SIG-M5 (cell line): ENCODE measurements around the gene SLC22A12.

Experiments used
- DNase-seq: peaks from one replicate; lab custom pipeline; 2025; lab: John Stamatoyannopoulos, UW

Gene SLC22A12

DNA sequence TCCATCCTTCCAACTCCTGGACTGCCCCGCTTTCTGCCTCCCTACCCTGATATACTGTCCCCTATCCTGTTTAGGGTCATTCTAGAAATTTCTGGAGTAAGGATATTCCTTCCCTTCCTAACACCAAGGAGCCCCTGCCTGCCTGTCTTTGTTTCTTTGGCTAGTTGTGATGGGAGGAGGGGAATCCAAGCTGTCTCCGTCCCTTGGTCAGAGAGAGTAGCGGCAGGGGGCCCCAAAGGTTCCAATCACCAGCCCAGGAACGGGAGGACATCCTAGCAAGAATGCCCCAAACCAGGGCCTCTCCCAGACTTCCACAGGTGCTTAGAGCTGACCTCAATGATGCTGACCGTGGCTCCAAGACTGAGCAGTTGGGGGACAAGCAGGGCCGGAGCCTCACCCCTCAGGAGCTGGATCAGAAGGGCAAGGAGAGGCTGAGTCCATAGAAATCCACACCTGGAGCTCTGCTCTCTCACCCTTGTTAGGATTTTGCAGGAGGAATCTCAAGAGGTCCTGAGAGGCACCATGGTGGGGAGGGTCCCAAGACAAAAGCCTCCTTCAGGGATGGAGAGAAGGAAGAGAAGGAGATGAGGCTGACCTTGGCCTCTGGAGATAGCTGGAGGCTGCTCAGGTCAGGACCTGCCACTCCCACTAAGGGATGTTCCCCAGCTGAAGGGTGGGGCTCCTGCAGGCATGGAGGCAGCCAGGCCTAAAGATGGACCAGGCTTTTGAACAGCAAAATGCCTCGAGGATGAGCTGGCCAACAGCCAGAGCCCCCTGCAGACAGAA lies 13.6 kb downstream of the SLC22A12 start:
- no peak for DNase-seq

DNA sequence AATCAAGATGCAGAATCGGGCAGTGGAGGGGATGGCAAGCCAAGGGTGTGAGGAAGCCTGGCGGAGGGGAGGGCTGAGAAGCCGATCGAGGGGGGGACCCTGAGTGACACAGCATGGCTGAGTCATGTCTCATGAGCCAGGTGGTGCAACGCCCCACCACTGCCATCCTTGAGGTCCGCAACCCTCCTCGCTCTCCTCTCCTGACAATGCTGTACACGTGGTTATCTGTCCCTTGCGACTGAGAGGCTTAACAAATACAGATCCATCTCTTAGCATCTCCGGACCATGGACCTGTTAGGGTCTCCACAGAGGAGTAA lies 14.2 kb downstream of the SLC22A12 start:
- no peak for DNase-seq

DNA sequence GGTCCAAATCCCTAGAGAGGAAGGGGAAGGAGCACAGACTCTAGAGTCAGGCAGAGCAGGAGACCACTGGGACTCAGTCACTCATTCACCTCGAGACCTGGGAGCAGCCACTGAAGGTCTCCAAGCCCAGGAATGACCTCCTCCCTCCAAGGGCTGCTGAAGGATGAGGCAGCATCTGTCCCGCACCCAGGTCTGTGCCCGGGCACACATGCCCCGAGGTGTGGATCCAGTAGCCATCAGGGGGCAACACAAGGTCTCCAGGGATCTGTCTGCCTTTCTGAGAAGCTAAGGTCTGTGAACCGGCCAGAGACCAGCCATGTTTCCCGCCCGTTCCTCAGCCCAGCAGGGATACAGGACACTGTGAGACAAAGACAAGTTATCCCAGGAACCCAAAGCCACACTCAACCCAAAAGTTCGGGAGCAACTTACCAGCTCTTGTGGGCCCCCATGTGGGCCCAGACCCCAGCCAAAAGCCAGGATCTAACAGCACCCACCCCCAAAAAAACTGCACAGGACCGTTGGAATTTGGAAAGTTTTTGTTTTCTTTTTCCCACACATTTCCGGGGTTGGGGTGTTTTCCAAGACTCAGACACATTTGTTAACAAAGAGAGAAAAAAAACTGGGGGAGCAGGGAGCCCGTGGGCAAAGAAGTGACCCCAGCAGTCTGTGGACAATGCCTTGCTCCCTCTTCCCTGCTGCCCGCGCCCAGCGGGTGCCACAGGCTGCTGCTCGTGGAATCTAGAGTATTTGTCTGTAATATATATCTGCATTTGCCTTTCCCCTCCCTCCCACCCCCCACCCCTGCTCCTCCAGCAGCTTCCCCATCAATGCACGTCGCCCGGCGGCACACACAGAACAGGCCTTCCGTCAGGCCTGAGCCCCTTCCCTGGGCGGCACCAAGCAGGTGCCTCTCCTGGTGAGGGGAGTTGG lies 14.9 kb downstream of the SLC22A12 start:
- no peak for DNase-seq

DNA sequence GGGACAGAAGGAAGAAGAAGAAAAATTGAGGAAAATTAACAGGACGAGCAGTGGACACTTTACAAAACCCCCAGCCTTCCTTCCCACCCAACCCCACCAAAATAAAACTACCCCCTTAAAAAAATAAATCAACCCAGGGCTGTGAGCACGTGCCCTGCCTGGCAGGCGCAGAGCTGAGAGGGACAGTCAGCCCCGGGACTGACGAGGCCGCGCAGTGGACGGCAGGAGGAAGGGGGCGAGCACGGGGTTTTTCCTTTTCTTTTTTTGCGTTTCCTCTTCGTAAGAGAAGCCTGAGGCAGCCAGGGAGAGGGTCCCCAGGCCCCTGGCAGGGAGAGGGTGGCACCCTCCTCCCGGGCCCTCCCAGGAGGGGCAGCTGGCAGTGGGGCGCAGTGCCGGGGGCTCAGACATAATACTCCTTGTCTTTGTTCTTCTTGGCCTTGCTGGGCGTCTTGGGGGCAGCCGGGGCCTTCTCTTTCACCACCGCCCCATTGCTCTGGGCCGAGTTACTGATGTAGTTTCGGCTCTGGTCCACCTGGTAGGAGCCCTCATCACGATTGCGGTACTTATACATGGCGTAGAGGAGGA lies 15.9 kb downstream of the SLC22A12 start:
- no peak for DNase-seq

DNA sequence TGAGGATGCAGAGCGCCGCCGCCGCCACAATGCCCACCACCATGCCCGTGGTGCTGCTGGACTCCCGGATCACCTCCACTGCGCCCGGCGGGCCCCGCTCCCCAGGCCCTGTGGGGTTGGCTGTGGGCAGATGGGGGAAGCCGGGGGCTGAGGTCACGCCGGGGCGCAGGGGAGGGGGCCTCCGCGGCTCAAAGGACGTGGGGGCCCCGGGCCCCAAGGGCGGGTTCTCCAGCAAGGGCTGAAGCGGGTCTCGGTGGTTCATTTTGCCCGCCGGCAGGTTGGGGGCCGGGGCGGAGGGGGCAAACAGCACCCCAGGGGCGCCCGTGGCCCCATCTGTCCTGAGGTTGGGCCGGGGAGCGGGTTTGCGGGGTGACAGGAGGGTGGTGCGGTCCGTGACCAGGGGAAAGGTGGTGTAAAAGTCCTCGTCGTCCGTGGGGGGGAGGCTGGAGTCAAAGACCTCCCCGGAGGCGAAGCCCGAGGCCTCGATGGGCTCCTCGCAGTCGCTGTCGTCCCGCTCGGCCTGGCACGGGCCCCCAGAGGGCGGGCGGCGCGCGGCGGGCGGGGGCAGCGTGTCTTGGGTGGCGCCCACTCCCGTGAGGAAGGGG lies 16.5 kb downstream of the SLC22A12 start:
- DNase-seq: no peak

DNA sequence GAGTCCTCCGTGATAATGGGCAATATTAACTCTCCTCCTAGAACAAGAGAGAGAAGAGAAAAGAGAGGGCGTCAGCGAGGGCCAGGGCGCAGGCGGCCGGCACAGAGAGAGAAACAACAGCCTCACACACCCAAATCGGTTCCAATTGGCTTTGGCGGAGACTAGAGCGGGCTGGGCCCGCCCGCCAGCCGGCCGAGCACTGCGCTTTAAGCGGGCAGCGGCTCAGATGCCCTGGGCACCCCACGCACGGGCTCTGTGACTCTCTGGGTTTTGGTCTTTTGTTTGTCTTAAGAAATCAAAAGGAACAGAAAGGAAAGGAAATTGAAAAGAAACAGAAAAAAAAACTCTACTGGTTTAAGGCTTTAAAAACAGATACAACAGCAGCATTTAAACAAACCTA lies 17.0 kb downstream of the SLC22A12 start:
- DNase-seq: no peak

DNA sequence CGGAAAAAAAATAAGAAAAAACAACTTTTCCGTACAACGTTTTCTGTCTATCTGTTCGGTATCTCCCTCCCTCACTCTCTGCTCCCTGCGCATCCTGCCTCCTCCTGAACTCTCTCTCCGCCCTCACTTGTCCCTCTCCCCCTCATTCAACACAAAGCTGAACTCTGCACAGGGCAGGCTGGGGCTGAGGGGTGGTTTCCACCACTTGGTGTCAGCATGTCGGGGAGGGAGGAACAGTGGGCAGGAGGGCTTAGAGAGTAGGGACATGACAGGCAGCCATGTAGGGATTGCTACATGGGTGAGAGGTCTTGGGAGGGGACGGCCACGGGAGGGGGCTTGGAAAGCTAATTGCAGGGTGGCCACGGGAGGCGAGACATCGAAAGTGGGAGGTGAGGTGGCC lies 17.6 kb downstream of the SLC22A12 start:
- no peak for DNase-seq

DNA sequence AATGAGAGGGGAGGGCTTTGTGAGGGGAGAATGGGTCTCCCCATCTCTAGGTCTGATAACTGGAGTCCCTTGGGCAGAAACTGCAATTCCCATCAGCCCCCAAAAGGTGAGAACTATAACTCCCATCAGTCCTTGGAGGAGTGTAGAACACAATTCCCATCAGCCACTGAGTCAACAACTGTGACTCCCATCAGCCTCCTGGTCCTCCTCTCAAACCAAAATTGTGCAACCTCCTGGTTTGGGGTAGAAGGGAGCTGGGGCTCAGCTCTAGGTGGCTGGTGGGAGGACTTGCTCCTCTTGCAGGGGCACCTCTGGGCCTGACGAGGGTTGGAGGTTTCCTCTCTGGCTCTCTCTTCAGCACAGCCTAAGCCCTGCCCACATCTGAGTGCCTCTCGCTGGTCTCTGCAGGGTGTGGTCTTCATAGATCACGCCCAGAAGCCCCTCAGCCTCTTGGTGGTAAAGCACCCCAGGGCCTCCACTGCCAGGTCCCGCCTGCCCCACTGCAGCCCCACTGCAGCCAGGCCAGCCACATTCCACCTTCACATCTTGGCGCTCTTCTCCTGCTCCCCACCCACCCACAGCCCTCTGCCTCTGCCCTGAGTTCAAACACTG lies 18.5 kb downstream of the SLC22A12 start:
- DNase-seq: no peak

DNA sequence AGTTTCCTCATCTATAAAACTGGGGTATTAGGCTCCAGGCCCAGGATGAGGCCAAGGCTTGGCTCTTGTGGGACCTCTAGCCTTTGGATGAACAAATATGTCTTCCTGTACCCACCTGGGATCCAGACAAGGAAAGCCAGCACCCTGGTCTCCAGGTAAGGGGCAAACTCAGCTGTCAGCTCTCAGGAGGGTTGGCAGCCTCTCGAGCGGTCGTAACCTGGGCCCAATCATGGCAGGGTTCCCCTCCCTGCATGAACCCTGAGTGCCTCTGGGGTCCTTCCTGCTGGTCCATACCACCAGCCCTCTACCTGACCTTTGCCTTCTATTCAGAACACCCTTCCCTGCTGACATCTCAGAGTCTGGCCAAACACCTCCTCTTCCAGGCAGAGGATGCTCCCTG lies 19.6 kb downstream of the SLC22A12 start:
- no peak for DNase-seq

DNA sequence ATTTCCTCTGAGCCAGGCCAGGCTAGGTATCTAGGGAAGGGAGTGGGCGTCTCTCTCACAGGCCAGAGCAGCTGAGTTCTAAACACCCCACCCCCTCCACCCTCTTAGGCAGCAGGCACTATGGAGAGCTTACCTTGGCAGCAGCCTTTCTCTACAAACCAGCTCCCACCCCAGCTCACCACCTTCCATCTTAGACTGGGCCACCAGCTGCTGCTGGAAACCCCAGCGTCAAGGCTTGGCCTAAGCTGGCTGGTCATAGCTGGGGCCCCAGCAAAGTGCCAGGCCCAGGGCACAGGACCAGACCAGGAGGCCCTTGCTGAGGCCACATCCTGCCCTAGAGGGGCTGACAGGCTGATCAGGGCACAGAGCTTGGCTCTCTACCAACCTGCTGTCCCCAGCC lies 20.2 kb downstream of the SLC22A12 start:
- DNase-seq: no peak

DNA sequence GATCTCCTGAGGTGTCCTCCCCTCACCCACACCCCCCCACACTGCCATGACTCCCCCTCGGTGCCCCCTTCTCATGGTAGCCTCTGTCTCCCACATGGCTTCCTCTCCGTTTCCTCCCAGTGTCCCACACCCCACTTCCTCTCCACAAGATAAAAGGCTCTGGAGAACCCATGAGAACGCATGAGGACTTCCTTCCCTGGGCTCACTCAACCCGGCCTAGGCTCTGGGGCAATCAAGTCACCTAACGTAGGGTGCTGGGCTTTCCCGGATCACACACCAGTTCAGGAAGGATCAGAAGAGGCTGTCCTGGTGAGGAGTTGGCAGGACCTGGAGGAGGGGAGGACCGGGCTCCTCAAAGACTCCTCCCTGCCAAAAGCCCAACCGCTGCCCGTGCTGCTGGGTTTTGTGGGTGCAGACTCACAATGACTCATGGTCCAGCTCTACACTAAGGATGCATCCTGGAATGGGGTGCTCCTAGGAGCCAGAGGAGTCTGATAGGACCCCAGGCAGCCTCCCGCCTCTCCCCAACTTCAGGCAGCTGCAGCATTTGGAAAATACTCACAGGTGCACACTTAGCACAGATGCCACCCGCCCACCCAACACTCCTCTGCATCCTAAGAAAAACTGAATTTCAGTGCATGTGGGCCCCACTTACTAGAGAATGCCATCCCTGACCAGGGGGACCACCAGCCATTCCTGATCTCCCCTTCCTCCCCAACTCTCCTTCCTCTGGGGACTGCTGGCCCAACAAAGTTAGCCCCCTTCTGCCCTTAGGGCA lies 21.0 kb downstream of the SLC22A12 start:
- DNase-seq: no peak

DNA sequence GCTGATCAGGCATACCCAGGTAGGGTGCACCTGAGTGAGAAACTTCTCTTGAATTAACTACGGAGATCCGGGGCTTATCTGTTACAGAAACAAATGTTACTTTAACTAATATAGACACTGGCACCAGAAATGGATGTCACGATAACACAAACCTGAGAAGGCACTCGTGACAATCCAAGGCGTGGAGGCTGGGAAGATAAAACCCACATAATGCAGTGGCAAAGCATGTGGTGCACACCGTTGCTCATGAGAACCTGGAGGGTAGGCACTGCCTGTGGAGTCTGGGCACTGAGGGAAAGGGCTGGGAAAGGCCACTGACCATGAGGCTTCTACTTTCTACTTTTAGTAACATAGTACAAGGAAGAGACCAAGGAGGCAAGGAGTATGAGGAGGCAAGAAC lies 22.6 kb downstream of the SLC22A12 start:
- DNase-seq: no peak

DNA sequence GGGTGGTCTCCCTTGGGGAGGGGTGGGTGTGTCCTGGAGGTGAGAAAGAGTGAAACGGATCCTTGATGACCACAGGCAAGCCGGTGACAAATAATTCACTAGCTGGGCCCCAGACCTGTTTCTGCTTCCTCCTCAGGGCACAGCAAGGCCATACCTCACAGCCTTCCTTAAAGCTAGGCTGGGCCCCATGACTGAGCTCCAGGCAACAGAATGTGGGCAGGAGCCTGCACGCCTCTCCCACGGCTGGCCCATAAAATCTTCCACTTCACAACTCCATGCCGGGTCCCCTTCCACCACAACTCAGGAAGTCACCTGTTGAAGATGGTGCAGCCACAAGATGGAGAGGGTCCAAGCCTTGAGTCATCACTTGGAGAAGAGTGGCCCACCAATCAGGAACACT lies 23.9 kb downstream of the SLC22A12 start:
- no peak for DNase-seq

DNA sequence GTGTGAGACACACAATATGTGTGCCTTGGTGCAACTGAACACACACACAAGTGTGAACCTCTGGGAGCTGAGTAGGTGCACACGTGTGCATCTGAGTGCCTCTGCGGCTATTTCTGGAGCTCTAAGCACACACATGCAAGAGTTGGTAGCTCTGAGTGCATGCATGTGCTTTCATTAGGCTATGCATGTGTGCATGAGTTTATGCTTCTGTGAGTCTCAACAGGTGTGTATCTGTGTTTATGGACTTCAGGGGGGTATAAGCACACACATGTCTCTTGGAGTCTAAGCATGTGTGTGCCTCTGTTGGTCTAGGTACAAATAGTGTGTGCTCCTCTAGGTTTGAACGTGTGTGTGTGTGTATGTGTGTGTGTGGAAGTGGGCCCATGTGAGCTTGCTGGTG lies 25.8 kb downstream of the SLC22A12 start:
- no peak for DNase-seq

DNA sequence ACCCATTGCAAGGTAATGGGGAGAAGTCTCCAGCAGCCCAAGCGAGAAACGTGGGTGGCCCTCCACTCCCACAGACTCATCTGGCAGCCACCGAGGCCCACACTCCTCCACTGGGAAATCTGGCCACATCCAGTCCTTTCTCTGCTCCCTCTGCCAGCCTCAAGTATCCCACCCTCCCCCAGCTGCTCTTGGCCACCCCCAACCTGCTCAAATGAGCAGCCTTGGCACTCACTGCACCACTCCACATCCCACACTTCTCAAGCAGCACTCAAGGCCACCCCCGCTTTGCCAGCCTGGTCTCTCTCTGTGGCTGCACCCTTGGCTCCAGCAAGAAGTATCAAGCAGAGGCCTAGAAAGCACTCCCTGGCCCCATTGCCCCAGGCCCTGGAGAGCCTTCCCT lies 28.2 kb downstream of the SLC22A12 start:
- DNase-seq: no peak

DNA sequence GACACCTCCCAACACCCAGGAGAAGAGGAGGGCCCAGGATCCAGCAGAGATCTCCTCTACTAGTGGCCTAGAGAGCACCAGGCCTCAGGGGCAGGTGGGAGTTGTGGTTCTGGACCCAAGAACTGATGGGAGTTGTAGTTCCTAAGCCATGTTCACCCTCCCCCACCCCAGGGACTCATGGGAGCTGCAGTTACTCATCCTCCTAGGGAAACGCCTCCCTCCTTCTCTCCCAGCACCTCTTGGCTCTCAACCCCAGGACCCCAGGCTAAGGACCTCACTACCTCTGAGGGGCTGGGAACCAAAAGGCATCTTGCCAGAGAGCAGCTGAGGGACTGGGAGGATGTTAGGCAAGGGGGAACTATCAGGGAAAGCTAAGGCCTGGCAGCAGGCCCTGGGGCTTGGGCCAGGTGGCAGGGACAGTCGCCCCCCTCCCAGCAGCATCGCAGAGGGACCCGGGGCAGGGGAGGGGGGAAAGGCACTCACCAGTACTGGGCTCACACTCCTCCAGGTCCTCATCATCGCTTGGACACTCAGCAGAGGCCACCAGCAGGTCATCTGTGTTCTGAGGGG lies 28.9 kb downstream of the SLC22A12 start:
- DNase-seq: no peak

DNA sequence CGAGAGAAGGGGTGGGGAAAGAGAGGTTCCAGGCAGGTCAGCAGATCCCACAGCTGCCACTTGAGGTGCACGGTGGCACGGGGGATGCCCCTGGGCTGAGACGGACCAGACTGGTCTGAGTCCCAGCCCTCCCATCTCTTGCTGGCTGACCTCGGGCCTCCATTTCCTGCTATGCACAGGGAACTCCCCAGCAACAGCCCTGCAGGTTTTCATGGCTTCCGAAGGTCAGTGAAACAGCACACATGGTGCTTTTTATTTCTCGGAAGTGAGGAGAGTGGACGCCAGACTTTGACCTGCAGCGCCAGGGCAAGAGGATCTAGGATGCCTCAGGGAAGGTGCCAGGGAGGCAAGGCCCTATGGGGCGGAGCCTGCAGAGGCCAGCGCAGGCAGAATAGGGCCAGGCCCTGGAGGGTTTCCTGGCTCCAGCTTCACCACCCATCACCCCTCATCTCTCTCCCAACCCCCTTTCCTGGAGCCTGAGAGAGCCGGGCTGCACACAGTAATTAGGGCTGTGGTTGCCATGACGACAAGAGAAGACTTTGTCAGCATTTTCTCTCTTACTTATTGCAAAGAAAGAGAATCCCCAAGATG lies 29.5 kb downstream of the SLC22A12 start:
- no peak for DNase-seq

DNA sequence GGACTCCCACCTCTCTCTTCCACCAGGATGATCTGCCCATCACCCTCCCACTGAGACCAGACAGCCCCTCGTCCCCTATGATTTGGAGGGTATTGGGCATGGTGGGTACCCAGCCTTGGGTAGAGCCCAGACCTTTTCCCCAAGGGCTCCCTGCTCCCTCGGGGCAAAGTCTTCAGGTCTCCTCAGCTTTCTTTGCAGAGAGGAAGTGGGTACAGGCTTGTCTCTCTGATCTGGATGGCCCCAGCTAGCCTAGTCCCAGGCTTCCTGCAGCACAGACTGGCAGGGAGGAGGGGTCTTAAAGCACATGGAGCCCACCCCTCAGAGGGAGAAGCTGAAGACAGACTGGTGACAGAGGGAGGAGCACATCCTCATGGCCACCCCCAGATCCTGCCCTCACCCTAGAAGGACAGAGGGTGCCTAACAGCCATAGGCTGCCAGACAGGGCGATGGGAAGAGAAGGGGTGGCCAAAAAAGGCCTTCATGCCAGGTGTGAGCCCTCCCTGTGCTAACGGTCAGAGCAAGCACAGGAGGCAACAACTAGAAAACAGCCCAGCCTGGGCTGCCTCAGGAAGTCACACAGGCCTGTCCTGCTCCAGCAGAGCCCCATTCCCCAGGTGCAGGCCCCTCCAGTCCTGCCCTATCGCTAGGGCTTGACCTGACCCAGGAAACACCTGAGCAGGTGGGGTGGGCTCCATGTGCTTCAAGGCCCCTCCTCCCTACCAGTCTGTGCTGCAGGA lies 30.4 kb downstream of the SLC22A12 start:
- DNase-seq: no peak

DNA sequence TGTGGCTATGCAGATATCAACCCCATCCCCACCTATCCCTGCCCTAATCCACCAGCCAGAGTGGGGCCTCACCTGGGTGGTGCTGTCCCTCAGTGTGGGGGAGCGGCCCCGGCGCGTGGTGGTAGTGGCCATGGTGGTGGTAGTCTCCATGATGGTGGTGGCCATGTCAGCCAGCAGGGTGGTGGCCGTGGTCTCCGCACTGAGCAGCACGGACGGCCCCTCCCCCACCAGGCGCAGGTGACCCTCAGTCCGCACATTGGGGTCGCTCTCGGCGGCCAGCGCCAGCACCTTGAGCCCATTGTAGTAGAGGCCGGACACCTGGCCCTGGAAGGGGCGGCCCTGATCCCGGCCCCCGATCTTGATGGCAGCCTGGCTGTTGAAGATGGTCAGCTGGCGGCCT lies 31.7 kb downstream of the SLC22A12 start:
- no peak for DNase-seq

DNA sequence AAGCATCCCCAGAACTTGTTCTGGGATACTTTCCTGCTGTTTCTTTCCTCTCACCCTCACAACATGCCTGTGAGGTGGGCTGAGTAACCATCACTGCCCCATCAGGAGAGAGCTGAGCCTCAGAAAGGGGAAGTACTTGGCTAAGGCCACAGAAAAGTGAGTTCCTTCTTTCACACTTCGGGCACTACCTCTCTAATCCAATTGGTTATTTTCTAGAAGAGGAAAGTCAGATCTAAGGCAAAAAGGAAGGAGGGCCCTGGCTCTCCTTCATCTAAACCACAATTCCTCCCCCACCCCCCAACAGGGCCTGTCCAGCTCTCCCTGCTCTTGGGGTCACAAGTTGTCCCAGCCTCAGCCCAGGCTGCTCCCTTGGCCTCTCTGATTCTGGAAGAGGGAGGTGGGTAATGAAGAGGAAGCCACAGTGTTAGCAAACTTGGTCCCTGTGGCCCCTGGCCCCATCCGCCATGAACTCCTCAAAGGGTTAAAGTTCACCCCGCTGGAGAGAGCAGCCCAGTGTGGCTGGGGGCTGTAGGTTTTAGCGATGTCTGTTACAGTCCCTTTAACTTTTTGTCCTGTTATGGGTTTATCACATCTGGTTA lies 34.0 kb downstream of the SLC22A12 start:
- peak; percentile 47 for DNase-seq
